Body of pancreas (tissue), 4 donors: ENCODE data around the gene NKX1-2. TPM values are rescaled to one million over a fixed set of nuclear protein-coding genes. Genes with fewer than 3 reads are reported as not detected.
A peak's percentile ranks its signal among the peaks of the same experiment; 100 is the strongest.

Source experiments
- ATAC-seq: fragments of 150-250 bp; one replicate; pipeline ENCODE4 v1.9.1; 2016
- DNase-seq, 4 donors: peaks; one replicate each; pipeline ENCODE4 v3.0.0-alpha.2; 2019
- H3K27ac ChIP-seq, 4 donors: fragments of 200-600 bp; sonication (generic); 1 replicate in 3 of 4; 2 replicates in 1 of 4; pipeline versions ENCODE4 v1.5.1 to v1.6.1; 2016 to 2019; ENCODE audit warnings: mild to moderate bottlenecking in 1 of 4, mixed read lengths in 1 of 4, moderate library complexity in 1 of 4
- H3K27me3 ChIP-seq, 2 donors: fragments of 200-600 bp; sonication (generic); one replicate each; pipeline ENCODE4 v1.6.0; 2016; ENCODE audit warnings: mild to moderate bottlenecking in 1 of 2
- H3K36me3 ChIP-seq, 2 donors: fragments of 200-600 bp; sonication (generic); replicated peaks in 1 of 2; 2 replicates each; pipeline ENCODE4 v1.5.1; 2016; ENCODE audit warnings: low read depth in 2 of 2; ENCODE audit not compliant: insufficient read depth in 1 of 2
- H3K4me1 ChIP-seq: fragments of 200-600 bp; sonication (generic); one replicate; pipeline ENCODE4 v1.6.0; 2016
- H3K4me3 ChIP-seq, 2 donors: fragments of 200-600 bp; sonication (generic); 1 replicate in 1 of 2; 2 replicates in 1 of 2; pipeline ENCODE4 v1.5.1; 2016 to 2019
- H3K9me3 ChIP-seq, 3 donors: fragments of 200-600 bp; sonication (generic); 1 replicate in 2 of 3; 2 replicates in 1 of 3; pipeline ENCODE4 v1.5.1; 2016
- CTCF ChIP-seq, 7 experiments: fragments of 450-650 bp in 4 of 7; fragments of 200-600 bp in 3 of 7; sonication (generic) in 3 of 7; IDR thresholded peaks; one replicate each; pipeline ENCODE4 v1.5.1; 2016 to 2019; ENCODE audit warnings: antibody characterized with exemption in 7 of 7
- POLR2A ChIP-seq, 3 donors: fragments of 450-650 bp; IDR thresholded peaks; one replicate each; pipeline ENCODE4 v1.6.1; 2016; ENCODE audit warnings: antibody characterized with exemption in 3 of 3, mild to moderate bottlenecking in 2 of 3
- WGBS, 2 donors: methylation state at CpG; one replicate each; pipeline ENCODE4 v1.1.5; 2017; 5-methylcytosine and 5-hydroxymethylcytosine counted together
- intact Hi-C: fragments of 100-400 bp; cut with DNase I; formaldehyde crosslinking; loops from one replicate; pipeline ENCODE4 v1.15.1; 2023
- total RNA-seq, 2 donors: library from RNA; depleted of rRNA; stranded (reverse); fragments of >200 nt; gene quantifications; one replicate each; pipeline ENCODE4 v1.1.0, GENCODE V29; 2016

Gene NKX1-2
- total RNA-seq, 2 donors from 2014 or later, result not detected

- no peak for TF ChIP-seq POLR2A (IDR thresholded peaks at IDR 0.05)
- no peak for TF ChIP-seq CTCF (IDR thresholded peaks at IDR 0.05)
- ATAC-seq, result no peak
- Histone ChIP-seq H3K27me3 (no peaks in the 10 kb centered on the region), H3K4me1 (no peaks in the 10 kb centered on the region), H3K4me3 (no peak overlapping the region), H3K27ac (no peak overlapping the region), H3K36me3 (peaks cover 0 to 2% of the 10 kb centered on the region in 2 donors), H3K9me3 (no peaks in the 10 kb centered on the region)
- intact Hi-C loops, result no loop called here
- WGBS, 2 donors, result 62% methylated on average over 2 of the region's 2 CpGs
- no peak for DNase-seq
Measured at GRCh38 chr10:124408357-124408756, 41.5 kb downstream of the NKX1-2 start.

- no peak for TF ChIP-seq CTCF (IDR thresholded peaks at IDR 0.05)
- ATAC-seq (no peak), DNase-seq (no peak)
- Histone ChIP-seq H3K27ac (no peak overlapping the region), H3K27me3 (no peaks in the 10 kb centered on the region), H3K4me1 (no peaks in the 10 kb centered on the region), H3K36me3 (peaks cover 0 to 4% of the 10 kb centered on the region in 2 donors), H3K4me3 (no peak overlapping the region), H3K9me3 (no peaks in the 10 kb centered on the region)
- 57 to 72% methylated on average over 2 of the region's 2 CpGs for WGBS, 2 donors
- intact Hi-C loops, result no loop called here
Measured at GRCh38 chr10:124407456-124407855, 42.4 kb downstream of the NKX1-2 start.

- Histone ChIP-seq H3K27me3 (no peaks in the 10 kb centered on the region), H3K4me1 (no peaks in the 10 kb centered on the region), H3K27ac (no peak overlapping the region), H3K36me3 (peaks cover 0 to 16% of the 10 kb centered on the region in 2 donors), H3K4me3 (no peak overlapping the region), H3K9me3 (no peaks in the 10 kb centered on the region)
- no peak for TF ChIP-seq POLR2A (IDR thresholded peaks at IDR 0.05)
- TF ChIP-seq CTCF (IDR thresholded peaks at IDR 0.05), result peak; percentile 17 to 64 (median 54)
- peak; percentile 70 for ATAC-seq
- 60 to 61% methylated on average over 8 of the region's 8 CpGs for WGBS, 2 donors
- DNase-seq, result peak in 1 of 4 donors; percentile 32
- intact Hi-C loops, result no loop called here
Measured at GRCh38 chr10:124403548-124403947, 46.3 kb downstream of the NKX1-2 start.

- intact Hi-C loops, result no loop called here
Measured at GRCh38 chr10:124402273-124402672, 47.6 kb downstream of the NKX1-2 start.

More at GRCh38 chr10:124402273-124402672, 47.6 kb downstream of the NKX1-2 start:
- Histone ChIP-seq H3K27me3 (no peaks in the 10 kb centered on the region), H3K4me3 (no peak overlapping the region), H3K9me3 (no peaks in the 10 kb centered on the region), H3K36me3 (peaks cover 0 to 19% of the 10 kb centered on the region in 2 donors), H3K27ac (no peak overlapping the region), H3K4me1 (no peaks in the 10 kb centered on the region)
- TF ChIP-seq CTCF (IDR thresholded peaks at IDR 0.05), result no peak
- TF ChIP-seq POLR2A (IDR thresholded peaks at IDR 0.05), result no peak
- ATAC-seq (no peak), DNase-seq (no peak)
- 73 to 78% methylated on average over 2 of the region's 2 CpGs for WGBS, 2 donors
